ENCODE measurements around the gene BTBD9.

DNA sequence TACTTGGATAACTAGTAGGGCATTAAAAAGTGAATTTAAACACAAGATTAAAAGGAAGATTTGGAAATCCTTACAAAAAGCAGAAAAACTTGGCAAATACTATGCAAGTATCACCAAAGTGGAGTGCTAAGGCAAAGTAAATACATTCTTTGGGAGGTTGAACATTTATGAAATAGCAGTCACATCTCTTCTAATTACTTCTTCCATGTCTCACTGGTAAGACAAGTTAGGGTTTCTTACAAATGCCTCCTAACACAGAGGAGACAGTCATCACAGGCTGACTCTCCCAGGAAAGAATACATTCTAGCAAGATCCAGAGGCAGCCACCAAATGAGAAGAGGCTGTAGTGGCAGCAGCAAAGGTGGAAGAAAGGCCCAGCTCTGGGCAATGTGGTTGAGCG lies 298.2 kb downstream of the BTBD9 start:
- TF ChIP-seq SUZ12 (IDR thresholded peaks at IDR 0.05; ENCODE audit: extremely low read depth, insufficient read depth, insufficient read length) (no peak), ZNF274 (IDR thresholded peaks at IDR 0.05; ENCODE audit: low read depth, low read length) (no peak), YY1 (IDR thresholded peaks at IDR 0.05; ENCODE audit: insufficient read depth, insufficient read length) (no peak)

Measured in NT2/D1 (cell line).